ENCODE measurements around the gene LRIG3. TPM values are rescaled to one million over a fixed set of nuclear protein-coding genes. Genes with fewer than 3 reads are reported as not detected.
A peak's percentile ranks its signal among the peaks of the same experiment; 100 is the strongest.

Gene LRIG3
- not detected for total RNA-seq

DNA sequence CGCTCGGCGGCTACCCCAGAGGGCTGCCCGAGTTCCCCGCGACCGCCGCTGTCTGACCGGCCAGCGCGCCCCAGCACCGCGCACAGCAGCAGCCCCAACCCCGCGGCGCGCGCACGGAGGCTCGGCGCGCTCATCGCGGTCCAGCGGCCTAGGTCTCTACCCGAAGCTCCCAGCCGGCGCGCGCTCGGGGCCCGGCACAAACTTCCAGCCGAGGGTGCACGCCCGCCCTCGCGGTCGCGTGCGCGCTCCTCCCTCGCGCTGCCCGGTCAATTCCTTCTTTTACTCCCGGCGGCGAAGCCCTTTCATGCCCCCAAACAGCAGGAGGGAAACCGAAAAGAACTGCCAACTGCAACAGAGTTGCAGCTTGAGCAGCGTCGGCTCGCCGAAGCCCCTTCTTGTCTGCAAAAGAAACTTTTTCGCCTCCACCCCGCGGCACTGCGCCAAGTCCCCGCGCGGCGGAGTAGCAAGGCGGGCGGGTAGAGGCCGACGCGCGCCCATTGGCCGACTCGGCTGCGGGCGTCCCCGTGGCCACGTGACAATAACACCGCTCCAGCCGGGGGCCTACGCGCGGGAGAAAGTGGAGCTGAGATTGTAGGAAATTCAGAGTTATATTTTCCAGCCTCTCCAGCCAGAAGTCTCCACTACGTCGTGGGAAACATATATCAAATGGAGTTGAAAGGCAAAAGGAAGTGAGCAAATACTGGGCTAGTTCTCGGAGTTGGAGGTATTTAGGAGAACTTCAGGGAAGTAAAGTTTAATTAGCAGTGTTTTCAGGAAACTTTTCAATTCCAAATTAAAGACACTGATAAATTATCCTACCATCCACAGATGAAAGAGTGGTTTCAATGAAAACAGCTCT lies at the start of gene LRIG3:
Gene LRIG3 (minus strand): TSS at position 403 of the 859 bp plus-strand sequence. CDS start 269 bp downstream, at position 134.
- CTCF ChIA-PET, result no interaction called here
- peaks cover 2% of the 10 kb centered on the region for H3K9me3 Mint-ChIP-seq
- intact Hi-C loops (cut with micrococcal nuclease), result no loop called here
- H3K27ac Mint-ChIP-seq, result no peak within 1 kb of the TSS
- peaks cover 38% of the 10 kb centered on the region for H3K27me3 Mint-ChIP-seq (ENCODE audit: low read depth)
- H3K4me3 Mint-ChIP-seq, result peak within 1 kb of the TSS; percentile 43
- peak; percentile 7 for DNase-seq
- H3K36me3 Mint-ChIP-seq (ENCODE audit: low read depth), result no peaks in the 10 kb centered on the region
- H3K4me1 Mint-ChIP-seq (ENCODE audit: low read depth), result peaks cover 6% of the 10 kb centered on the region

DNA sequence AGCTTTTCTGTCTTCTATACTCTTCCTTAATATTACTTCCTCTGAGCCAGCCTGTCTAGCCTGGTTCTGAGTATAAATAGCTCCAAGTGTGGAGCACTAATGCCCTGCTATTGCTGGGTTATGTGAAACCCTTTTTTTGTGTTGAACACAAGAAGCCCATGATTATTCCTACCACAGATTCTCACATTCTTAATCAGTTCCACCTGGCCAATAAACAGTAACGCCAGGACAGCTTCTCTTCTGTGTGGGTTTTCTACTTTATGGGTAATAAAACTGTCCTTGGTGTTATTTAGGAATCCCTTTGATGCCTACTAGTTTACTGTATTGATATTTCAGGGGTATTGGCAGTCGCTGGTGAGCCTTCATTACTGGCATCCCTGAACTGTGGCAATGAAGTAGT lies 48.9 kb upstream of the LRIG3 start:
- Mint-ChIP-seq H3K9me3 (peaks cover 2% of the 10 kb centered on the region), H3K27me3 (ENCODE audit: low read depth) (no peaks in the 10 kb centered on the region), H3K4me3 (no peak overlapping the region), H3K36me3 (ENCODE audit: low read depth) (no peaks in the 10 kb centered on the region), H3K4me1 (ENCODE audit: low read depth) (no peaks in the 10 kb centered on the region), H3K27ac (no peak overlapping the region)
- no peak for DNase-seq
- CTCF ChIA-PET, result no interaction called here
- intact Hi-C loops (cut with micrococcal nuclease), result no loop called here

- intact Hi-C loops (cut with micrococcal nuclease), result no loop called here
- CTCF ChIA-PET, result no interaction called here
- Mint-ChIP-seq H3K27me3 (ENCODE audit: low read depth) (no peaks in the 10 kb centered on the region), H3K36me3 (ENCODE audit: low read depth) (no peaks in the 10 kb centered on the region), H3K9me3 (peaks cover 2% of the 10 kb centered on the region), H3K4me3 (no peak overlapping the region), H3K27ac (no peak overlapping the region), H3K4me1 (ENCODE audit: low read depth) (no peaks in the 10 kb centered on the region)
- no peak for DNase-seq
These were observed 47.3 kb upstream of the LRIG3 start for GRCh38 chr12:58967561-58967960.

- no peaks in the 10 kb centered on the region for H3K4me1 Mint-ChIP-seq (ENCODE audit: low read depth)
- H3K9me3 Mint-ChIP-seq, result peaks cover 2% of the 10 kb centered on the region
- intact Hi-C loops (cut with micrococcal nuclease), result no loop called here
- H3K27ac Mint-ChIP-seq, result no peak overlapping the region
- CTCF ChIA-PET, result no interaction called here
- H3K36me3 Mint-ChIP-seq (ENCODE audit: low read depth), result no peaks in the 10 kb centered on the region
- no peak overlapping the region for H3K4me3 Mint-ChIP-seq
- no peaks in the 10 kb centered on the region for H3K27me3 Mint-ChIP-seq (ENCODE audit: low read depth)
- no peak for DNase-seq
These were observed 46.6 kb upstream of the LRIG3 start for GRCh38 chr12:58966939-58967338.

DNA sequence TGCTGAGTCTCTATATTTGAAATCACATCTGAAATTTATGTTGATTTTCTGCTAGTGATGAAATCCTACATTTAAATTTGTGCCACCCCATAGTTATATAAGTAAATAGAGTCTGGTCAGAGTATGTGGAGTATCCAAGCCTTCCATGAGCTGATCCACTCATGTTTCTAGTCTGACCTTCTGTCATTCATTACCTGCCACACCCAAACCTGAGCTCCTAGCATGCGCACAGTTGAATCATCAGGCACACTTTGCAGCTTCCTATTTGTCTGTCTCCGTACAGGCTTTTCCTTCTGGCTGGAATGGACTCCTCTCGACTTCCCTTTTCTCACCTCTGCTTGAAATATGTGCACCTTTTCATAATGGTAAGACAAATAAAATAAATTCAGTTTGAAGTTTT lies 45.3 kb upstream of the LRIG3 start:
- H3K27me3 Mint-ChIP-seq (ENCODE audit: low read depth), result no peaks in the 10 kb centered on the region
- intact Hi-C loops (cut with micrococcal nuclease), result no loop called here
- H3K36me3 Mint-ChIP-seq (ENCODE audit: low read depth), result no peaks in the 10 kb centered on the region
- H3K27ac Mint-ChIP-seq, result no peak overlapping the region
- H3K4me3 Mint-ChIP-seq, result no peak overlapping the region
- no peaks in the 10 kb centered on the region for H3K4me1 Mint-ChIP-seq (ENCODE audit: low read depth)
- no peaks in the 10 kb centered on the region for H3K9me3 Mint-ChIP-seq
- no peak for DNase-seq
- CTCF ChIA-PET, result no interaction called here

DNA sequence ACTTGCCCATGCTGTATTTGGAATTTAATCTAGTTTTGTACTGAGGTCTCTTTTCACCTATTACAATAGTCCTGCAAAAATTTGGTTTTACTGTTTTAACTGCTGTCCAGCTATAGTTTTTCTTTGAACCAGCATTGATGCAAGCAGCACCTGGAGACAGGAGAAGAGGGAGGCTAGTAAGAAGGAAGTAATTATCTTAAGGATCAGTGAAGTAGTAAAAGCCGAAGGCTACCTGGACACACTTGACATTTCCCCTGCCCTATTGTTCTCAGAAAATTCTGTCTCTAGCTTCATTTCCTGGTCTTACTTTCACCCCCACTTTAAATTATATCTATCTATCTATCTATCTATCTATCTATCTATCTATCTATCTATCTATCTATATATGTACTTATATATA lies 43.5 kb upstream of the LRIG3 start:
- no peak overlapping the region for H3K4me3 Mint-ChIP-seq
- no peaks in the 10 kb centered on the region for H3K9me3 Mint-ChIP-seq
- no peak for DNase-seq
- H3K27me3 Mint-ChIP-seq (ENCODE audit: low read depth), result no peaks in the 10 kb centered on the region
- no peak overlapping the region for H3K27ac Mint-ChIP-seq
- intact Hi-C loops (cut with micrococcal nuclease), result no loop called here
- no peaks in the 10 kb centered on the region for H3K36me3 Mint-ChIP-seq (ENCODE audit: low read depth)
- CTCF ChIA-PET, result no interaction called here
- no peaks in the 10 kb centered on the region for H3K4me1 Mint-ChIP-seq (ENCODE audit: low read depth)

- H3K27me3 Mint-ChIP-seq (ENCODE audit: low read depth), result no peaks in the 10 kb centered on the region
- CTCF ChIA-PET, result interaction anchor here (0.7 kb wide), 1 partner anchor 12 kb away, joined by 4 read pairs; no protein-coding TSS in a partner anchor
- intact Hi-C loops (cut with micrococcal nuclease), result no loop called here
- no peak for DNase-seq
- no peaks in the 10 kb centered on the region for H3K36me3 Mint-ChIP-seq (ENCODE audit: low read depth)
- H3K27ac Mint-ChIP-seq, result no peak overlapping the region
- no peak overlapping the region for H3K4me3 Mint-ChIP-seq
- no peaks in the 10 kb centered on the region for H3K4me1 Mint-ChIP-seq (ENCODE audit: low read depth)
- no peaks in the 10 kb centered on the region for H3K9me3 Mint-ChIP-seq
These were observed 41.6 kb upstream of the LRIG3 start for GRCh38 chr12:58961906-58962305.

- H3K4me3 Mint-ChIP-seq, result no peak overlapping the region
- no peaks in the 10 kb centered on the region for H3K27me3 Mint-ChIP-seq (ENCODE audit: low read depth)
- no peaks in the 10 kb centered on the region for H3K36me3 Mint-ChIP-seq (ENCODE audit: low read depth)
- intact Hi-C loops (cut with micrococcal nuclease), result no loop called here
- CTCF ChIA-PET, result no interaction called here
- no peaks in the 10 kb centered on the region for H3K9me3 Mint-ChIP-seq
- no peak for DNase-seq
- no peaks in the 10 kb centered on the region for H3K4me1 Mint-ChIP-seq (ENCODE audit: low read depth)
- H3K27ac Mint-ChIP-seq, result no peak overlapping the region
These were observed 40.9 kb upstream of the LRIG3 start for GRCh38 chr12:58961166-58961565.

GRCh38 chr12:58959639-58960300 lies 39.5 kb upstream of the LRIG3 start:
- Mint-ChIP-seq H3K4me3 (no peak overlapping the region), H3K27me3 (ENCODE audit: low read depth) (no peaks in the 10 kb centered on the region), H3K36me3 (ENCODE audit: low read depth) (no peaks in the 10 kb centered on the region), H3K9me3 (no peaks in the 10 kb centered on the region), H3K4me1 (ENCODE audit: low read depth) (no peaks in the 10 kb centered on the region), H3K27ac (no peak overlapping the region)
- CTCF ChIA-PET, result no interaction called here
- no peak for DNase-seq
- intact Hi-C loops (cut with micrococcal nuclease), result no loop called here

- CTCF ChIA-PET, result interaction anchor here (0.6 kb wide), 1 partner anchor 32 kb away, joined by 3 read pairs; no protein-coding TSS in a partner anchor
- Mint-ChIP-seq H3K9me3 (no peaks in the 10 kb centered on the region), H3K27ac (no peak overlapping the region), H3K36me3 (ENCODE audit: low read depth) (no peaks in the 10 kb centered on the region), H3K27me3 (ENCODE audit: low read depth) (no peaks in the 10 kb centered on the region), H3K4me3 (no peak overlapping the region), H3K4me1 (ENCODE audit: low read depth) (no peaks in the 10 kb centered on the region)
- no peak for DNase-seq
- intact Hi-C loops (cut with micrococcal nuclease), result no loop called here
These were observed 37.0 kb upstream of the LRIG3 start for GRCh38 chr12:58957298-58957697.

DNA sequence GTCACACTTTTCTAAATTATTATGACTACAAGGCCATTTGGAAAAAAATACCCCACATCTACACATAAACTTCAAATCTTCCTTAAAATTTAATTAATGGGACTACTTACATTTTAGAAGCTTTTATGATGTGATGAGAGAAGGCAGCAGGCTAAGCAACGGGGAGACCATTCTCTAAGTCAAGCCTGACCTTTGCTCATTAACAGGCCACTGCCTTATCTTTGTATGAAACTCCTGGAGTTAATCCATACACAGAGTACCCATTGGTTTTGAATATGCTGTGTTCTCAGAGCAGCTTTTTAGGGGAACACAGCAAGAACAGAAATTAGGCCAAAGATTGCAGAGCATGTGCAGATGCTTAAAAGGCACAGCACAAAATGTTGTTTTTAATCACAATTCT lies 35.5 kb upstream of the LRIG3 start:
- intact Hi-C loops (cut with micrococcal nuclease), result no loop called here
- Mint-ChIP-seq H3K9me3 (no peaks in the 10 kb centered on the region), H3K27me3 (ENCODE audit: low read depth) (no peaks in the 10 kb centered on the region), H3K36me3 (ENCODE audit: low read depth) (no peaks in the 10 kb centered on the region), H3K4me3 (no peak overlapping the region), H3K4me1 (ENCODE audit: low read depth) (no peaks in the 10 kb centered on the region), H3K27ac (no peak overlapping the region)
- CTCF ChIA-PET, result no interaction called here
- no peak for DNase-seq

GRCh38 chr12:58954002-58954401 lies 33.7 kb upstream of the LRIG3 start:
- peaks cover 3% of the 10 kb centered on the region for H3K9me3 Mint-ChIP-seq
- DNase-seq, result no peak
- CTCF ChIA-PET, result no interaction called here
- no peaks in the 10 kb centered on the region for H3K4me1 Mint-ChIP-seq (ENCODE audit: low read depth)
- intact Hi-C loops (cut with micrococcal nuclease), result no loop called here
- H3K27ac Mint-ChIP-seq, result no peak overlapping the region
- H3K4me3 Mint-ChIP-seq, result no peak overlapping the region
- no peaks in the 10 kb centered on the region for H3K27me3 Mint-ChIP-seq (ENCODE audit: low read depth)
- H3K36me3 Mint-ChIP-seq (ENCODE audit: low read depth), result no peaks in the 10 kb centered on the region

DNA sequence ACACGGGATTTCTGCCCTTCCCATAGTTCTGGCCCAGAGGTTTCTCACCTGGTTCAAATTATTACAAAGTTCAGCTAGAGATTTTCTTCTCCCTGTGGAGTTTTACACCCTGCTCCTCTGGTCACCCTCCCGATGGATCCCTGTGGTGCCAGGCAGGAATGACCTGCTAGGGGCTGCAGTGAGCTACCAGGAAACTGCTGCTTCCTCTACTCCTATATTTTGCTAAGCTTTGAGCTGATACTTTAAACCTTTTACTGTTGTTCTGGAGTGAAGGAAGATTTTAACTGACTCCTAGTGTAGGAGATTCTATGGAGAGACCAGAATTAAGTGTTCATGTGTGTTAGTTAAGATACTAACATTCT lies 30.4 kb upstream of the LRIG3 start:
- CTCF ChIA-PET, result no interaction called here
- Mint-ChIP-seq H3K27ac (no peak overlapping the region), H3K4me3 (no peak overlapping the region), H3K36me3 (ENCODE audit: low read depth) (no peaks in the 10 kb centered on the region), H3K4me1 (ENCODE audit: low read depth) (no peaks in the 10 kb centered on the region), H3K9me3 (peaks cover 10% of the 10 kb centered on the region), H3K27me3 (ENCODE audit: low read depth) (no peaks in the 10 kb centered on the region)
- intact Hi-C loops (cut with micrococcal nuclease), result loop anchor here (1.0 kb wide), 1 partner anchor 25 kb away; no protein-coding TSS in a partner anchor
- DNase-seq, result no peak

Measured in activated naive CD4-positive, alpha-beta T cell treated with anti-CD3 and anti-CD28 coated beads for 36 hours (primary cell).